Upper lobe of left lung (tissue), 6 donors: ENCODE data around the gene TARP.

Source experiments
- ATAC-seq, 2 donors: fragments of 200-7000 bp; cut with Tn5 transposase; one replicate each; pipeline ENCODE4 v1.9.1; 2022; ENCODE audit warnings: mild to moderate bottlenecking in 2 of 2, moderate library complexity in 2 of 2; ENCODE audit not compliant: low FRiP score in 2 of 2
- DNase-seq, 2 donors: peaks; one replicate each; pipeline ENCODE4 v3.0.0-alpha.2; 2019 to 2020
- H3K27ac ChIP-seq, 4 donors: fragments of 200-600 bp; sonication (generic); one replicate each; pipeline ENCODE4 v1.5.1; 2016 to 2019
- H3K27me3 ChIP-seq, 4 donors: fragments of 200-600 bp; sonication (generic); one replicate each; pipeline ENCODE4 v1.5.1; 2017 to 2019
- H3K36me3 ChIP-seq, 4 donors: fragments of 200-600 bp; sonication (generic); one replicate each; pipeline ENCODE4 v1.5.1; 2016 to 2019
- H3K4me1 ChIP-seq, 4 donors: fragments of 200-600 bp; sonication (generic); one replicate each; pipeline ENCODE4 v1.5.1; 2018 to 2019
- H3K4me3 ChIP-seq, 4 donors: fragments of 200-600 bp; sonication (generic); one replicate each; pipeline ENCODE4 v1.5.1; 2017 to 2019; ENCODE audit warnings: mild to moderate bottlenecking in 2 of 4, moderate library complexity in 1 of 4
- H3K9me3 ChIP-seq, 4 donors: fragments of 200-600 bp; sonication (generic); one replicate each; pipeline ENCODE4 v1.5.1; 2018 to 2019
- EP300 ChIP-seq, 4 donors: sonication (generic); formaldehyde crosslinking; IDR thresholded peaks; one replicate each; pipeline ENCODE4 v1.5.1; 2017; ENCODE audit warnings: antibody characterized with exemption in 4 of 4, control low read depth in 2 of 4
- POLR2A ChIP-seq, 4 donors: fragments of 450-650 bp; IDR thresholded peaks; one replicate each; pipeline ENCODE4 v1.5.1; 2016 to 2017; ENCODE audit warnings: antibody characterized with exemption in 4 of 4, mild to moderate bottlenecking in 2 of 4
- POLR2AphosphoS5 ChIP-seq, 2 donors: sonication (generic); formaldehyde crosslinking; IDR thresholded peaks; one replicate each; pipeline ENCODE4 v1.5.1; 2017; ENCODE audit warnings: antibody characterized with exemption in 2 of 2
- WGBS, 2 donors: methylation state at CpG; one replicate each; pipeline ENCODE4 v1.1.5; 2017 to 2018; 5-methylcytosine and 5-hydroxymethylcytosine counted together
- TF ChIP-seq, protein P1 (sequence below), 6 experiments: fragments of 450-650 bp in 4 of 6; fragments of 200-600 bp in 2 of 6; sonication (generic) in 2 of 6; IDR thresholded peaks; one replicate each; pipeline ENCODE4 v1.5.1; 2016 to 2019; ENCODE audit warnings: antibody characterized with exemption in 6 of 6
- donor health status: DM: no; HTN: no; CAD: no; lungs with moderate emphysema.
- donor health status: DM: no; HTN: yes; CAD: no; lungs with severe emphysema.

The TARP gene

GRCh38 chr7:38284553-38284952 lies 11.1 kb upstream of the TARP start:
- no peaks in the 10 kb centered on the region for H3K9me3 ChIP-seq
- TF ChIP-seq POLR2AphosphoS5 (IDR thresholded peaks at IDR 0.05) (no peak), EP300 (IDR thresholded peaks at IDR 0.05) (no peak), POLR2A (IDR thresholded peaks at IDR 0.05) (no peak)
- TF ChIP-seq, protein P1, sequence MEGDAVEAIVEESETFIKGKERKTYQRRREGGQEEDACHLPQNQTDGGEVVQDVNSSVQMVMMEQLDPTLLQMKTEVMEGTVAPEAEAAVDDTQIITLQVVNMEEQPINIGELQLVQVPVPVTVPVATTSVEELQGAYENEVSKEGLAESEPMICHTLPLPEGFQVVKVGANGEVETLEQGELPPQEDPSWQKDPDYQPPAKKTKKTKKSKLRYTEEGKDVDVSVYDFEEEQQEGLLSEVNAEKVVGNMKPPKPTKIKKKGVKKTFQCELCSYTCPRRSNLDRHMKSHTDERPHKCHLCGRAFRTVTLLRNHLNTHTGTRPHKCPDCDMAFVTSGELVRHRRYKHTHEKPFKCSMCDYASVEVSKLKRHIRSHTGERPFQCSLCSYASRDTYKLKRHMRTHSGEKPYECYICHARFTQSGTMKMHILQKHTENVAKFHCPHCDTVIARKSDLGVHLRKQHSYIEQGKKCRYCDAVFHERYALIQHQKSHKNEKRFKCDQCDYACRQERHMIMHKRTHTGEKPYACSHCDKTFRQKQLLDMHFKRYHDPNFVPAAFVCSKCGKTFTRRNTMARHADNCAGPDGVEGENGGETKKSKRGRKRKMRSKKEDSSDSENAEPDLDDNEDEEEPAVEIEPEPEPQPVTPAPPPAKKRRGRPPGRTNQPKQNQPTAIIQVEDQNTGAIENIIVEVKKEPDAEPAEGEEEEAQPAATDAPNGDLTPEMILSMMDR (IDR thresholded peaks at IDR 0.05), result no peak
- DNase-seq, result no peak
- H3K36me3 ChIP-seq, result no peaks in the 10 kb centered on the region
- H3K27ac ChIP-seq, result no peak overlapping the region
- H3K4me3 ChIP-seq, result no peak overlapping the region
- H3K27me3 ChIP-seq, result no peaks in the 10 kb centered on the region
- no peak for ATAC-seq
- 59 to 79% methylated on average over 8 of the region's 8 CpGs for WGBS, 2 donors
- H3K4me1 ChIP-seq, result no peaks in the 10 kb centered on the region

DNA sequence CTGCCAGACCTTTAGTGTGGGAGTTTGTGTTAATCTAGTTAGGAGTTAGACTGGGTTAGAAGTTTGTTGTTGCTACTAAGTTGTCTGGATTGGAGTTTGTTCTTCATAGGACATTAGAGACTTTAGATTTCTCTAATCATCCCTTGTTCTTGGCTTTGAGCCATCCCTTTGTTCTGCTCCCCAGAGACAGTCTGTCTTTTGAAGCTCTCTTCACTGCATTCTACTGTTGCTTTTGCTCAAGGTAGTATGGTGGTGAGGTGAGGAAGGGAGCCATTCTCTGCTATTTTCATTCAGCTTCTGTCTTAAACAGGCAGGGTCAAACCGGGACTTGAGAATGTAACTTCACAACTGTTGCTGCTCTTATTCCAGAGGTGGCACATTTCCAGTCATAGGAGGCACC lies 10.4 kb upstream of the TARP start:
- ATAC-seq (no peak), DNase-seq (no peak)
- no peaks in the 10 kb centered on the region for H3K4me1 ChIP-seq
- no peaks in the 10 kb centered on the region for H3K36me3 ChIP-seq
- H3K9me3 ChIP-seq, result no peaks in the 10 kb centered on the region
- 80 to 90% methylated on average over 1 of the region's 1 CpG for WGBS, 2 donors
- TF ChIP-seq POLR2A (IDR thresholded peaks at IDR 0.05) (no peak), POLR2AphosphoS5 (IDR thresholded peaks at IDR 0.05) (no peak), EP300 (IDR thresholded peaks at IDR 0.05) (no peak)
- TF ChIP-seq, protein P1 (IDR thresholded peaks at IDR 0.05), result no peak
- no peak overlapping the region for H3K27ac ChIP-seq
- H3K27me3 ChIP-seq, result no peaks in the 10 kb centered on the region
- no peak overlapping the region for H3K4me3 ChIP-seq

DNA sequence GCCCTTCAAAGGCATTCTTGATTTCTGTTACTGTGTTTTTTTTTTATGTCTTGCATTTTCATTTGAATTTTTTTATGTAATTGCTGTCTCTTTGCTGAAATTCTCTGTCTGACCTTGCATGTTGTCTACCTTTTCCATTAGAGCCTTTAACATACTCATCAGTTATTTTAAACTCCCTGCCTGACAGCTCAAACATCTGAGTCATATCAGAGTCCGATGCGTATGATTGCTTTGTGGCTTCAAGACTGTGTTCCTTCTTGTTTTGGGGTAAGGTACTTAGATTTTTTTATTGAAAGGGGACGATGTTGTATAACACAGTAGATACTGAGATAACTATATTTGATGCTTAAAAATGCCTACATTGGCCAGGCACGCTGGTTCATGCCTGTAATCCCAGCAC lies 9.7 kb upstream of the TARP start:
- DNase-seq (no peak), ATAC-seq (no peak)
- WGBS, 2 donors, result 60 to 91% methylated on average over 4 of the region's 4 CpGs
- Histone ChIP-seq H3K4me1 (no peaks in the 10 kb centered on the region), H3K4me3 (no peak overlapping the region), H3K36me3 (no peaks in the 10 kb centered on the region), H3K9me3 (no peaks in the 10 kb centered on the region), H3K27me3 (no peaks in the 10 kb centered on the region), H3K27ac (no peak overlapping the region)
- no peak for TF ChIP-seq POLR2A (IDR thresholded peaks at IDR 0.05)
- TF ChIP-seq, protein P1 (IDR thresholded peaks at IDR 0.05), result no peak
- TF ChIP-seq EP300 (IDR thresholded peaks at IDR 0.05), result no peak
- no peak for TF ChIP-seq POLR2AphosphoS5 (IDR thresholded peaks at IDR 0.05)

DNA sequence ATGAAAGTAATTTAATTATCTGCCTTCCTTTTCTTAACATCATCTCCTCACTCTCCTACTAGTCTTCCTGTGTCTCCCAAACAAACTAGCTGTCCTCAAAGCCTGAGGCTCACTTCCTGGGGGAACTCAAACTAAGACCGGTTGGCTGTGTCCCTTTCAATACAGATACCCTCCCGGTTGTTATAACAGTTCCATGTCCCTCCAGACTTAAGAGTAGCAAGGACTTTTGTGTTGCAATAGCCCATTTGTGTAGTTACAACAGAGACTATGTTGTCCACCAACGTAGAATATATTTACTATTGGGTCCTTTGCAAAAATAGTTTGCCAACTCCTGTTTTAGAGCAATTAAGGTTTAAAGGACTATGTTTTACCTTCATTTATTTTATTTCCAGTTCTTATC lies 8.6 kb upstream of the TARP start:
- H3K4me3 ChIP-seq, result no peak overlapping the region
- no peak for TF ChIP-seq POLR2A (IDR thresholded peaks at IDR 0.05)
- TF ChIP-seq, protein P1 (IDR thresholded peaks at IDR 0.05), result no peak
- no peak for TF ChIP-seq EP300 (IDR thresholded peaks at IDR 0.05)
- TF ChIP-seq POLR2AphosphoS5 (IDR thresholded peaks at IDR 0.05), result no peak
- ATAC-seq, result no peak
- DNase-seq, result no peak
- H3K27ac ChIP-seq, result no peak overlapping the region
- H3K4me1 ChIP-seq, result no peaks in the 10 kb centered on the region
- no peaks in the 10 kb centered on the region for H3K9me3 ChIP-seq
- no peaks in the 10 kb centered on the region for H3K36me3 ChIP-seq
- no peaks in the 10 kb centered on the region for H3K27me3 ChIP-seq
- WGBS, 2 donors, result 32 to 53% methylated on average over 3 of the region's 3 CpGs

- ATAC-seq (no peak), DNase-seq (no peak)
- no peak for TF ChIP-seq EP300 (IDR thresholded peaks at IDR 0.05)
- TF ChIP-seq, protein P1 (IDR thresholded peaks at IDR 0.05), result no peak
- no peak for TF ChIP-seq POLR2A (IDR thresholded peaks at IDR 0.05)
- no peak for TF ChIP-seq POLR2AphosphoS5 (IDR thresholded peaks at IDR 0.05)
- Histone ChIP-seq H3K27ac (no peak overlapping the region), H3K4me3 (no peak overlapping the region), H3K36me3 (no peaks in the 10 kb centered on the region), H3K9me3 (no peaks in the 10 kb centered on the region), H3K27me3 (no peaks in the 10 kb centered on the region), H3K4me1 (no peaks in the 10 kb centered on the region)
These were observed 7.8 kb upstream of the TARP start for GRCh38 chr7:38281266-38281665.
